ENCODE data around the gene KRTAP5-11. TPM values are rescaled to one million over a fixed set of nuclear protein-coding genes. Genes with fewer than 3 reads are reported as not detected.
"Not testable (repeated sequence)": the region's sequence is repeated elsewhere in the genome, so short reads cannot be mapped to it uniquely, and the experiment has no call there.

The KRTAP5-11 gene
- total RNA-seq, 1 donor: not detected

DNA sequence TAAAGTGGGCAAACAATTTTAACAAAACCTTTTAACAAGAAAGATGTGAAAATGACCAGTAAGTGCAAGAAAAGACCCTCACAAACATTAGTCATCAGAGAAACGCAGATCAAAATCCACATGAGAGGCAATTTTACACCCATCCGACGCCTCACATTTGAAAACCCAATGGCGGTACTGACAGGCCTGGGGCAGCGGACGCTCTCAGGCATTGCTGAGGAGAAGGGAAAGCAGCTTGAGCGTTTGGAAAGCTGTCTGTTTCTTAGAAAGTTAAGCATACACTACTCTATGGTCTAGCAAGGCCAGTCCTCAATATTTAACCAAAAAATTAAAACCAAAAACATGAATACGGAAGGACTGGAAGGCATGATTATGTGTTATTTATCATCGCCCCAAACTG, 46.9 kb downstream of the KRTAP5-11 start:
- no peaks in the 10 kb centered on the region for H3K27me3 ChIP-seq (ENCODE audit: insufficient read depth, low read length)
- H3K27ac ChIP-seq (ENCODE audit: low read depth, low read length): no peak overlapping the region
- TF ChIP-seq, protein P1, sequence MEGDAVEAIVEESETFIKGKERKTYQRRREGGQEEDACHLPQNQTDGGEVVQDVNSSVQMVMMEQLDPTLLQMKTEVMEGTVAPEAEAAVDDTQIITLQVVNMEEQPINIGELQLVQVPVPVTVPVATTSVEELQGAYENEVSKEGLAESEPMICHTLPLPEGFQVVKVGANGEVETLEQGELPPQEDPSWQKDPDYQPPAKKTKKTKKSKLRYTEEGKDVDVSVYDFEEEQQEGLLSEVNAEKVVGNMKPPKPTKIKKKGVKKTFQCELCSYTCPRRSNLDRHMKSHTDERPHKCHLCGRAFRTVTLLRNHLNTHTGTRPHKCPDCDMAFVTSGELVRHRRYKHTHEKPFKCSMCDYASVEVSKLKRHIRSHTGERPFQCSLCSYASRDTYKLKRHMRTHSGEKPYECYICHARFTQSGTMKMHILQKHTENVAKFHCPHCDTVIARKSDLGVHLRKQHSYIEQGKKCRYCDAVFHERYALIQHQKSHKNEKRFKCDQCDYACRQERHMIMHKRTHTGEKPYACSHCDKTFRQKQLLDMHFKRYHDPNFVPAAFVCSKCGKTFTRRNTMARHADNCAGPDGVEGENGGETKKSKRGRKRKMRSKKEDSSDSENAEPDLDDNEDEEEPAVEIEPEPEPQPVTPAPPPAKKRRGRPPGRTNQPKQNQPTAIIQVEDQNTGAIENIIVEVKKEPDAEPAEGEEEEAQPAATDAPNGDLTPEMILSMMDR (IDR thresholded peaks at IDR 0.05; ENCODE audit: extremely low read depth, low read depth, low read length): no peak
- H3K9me3 ChIP-seq (ENCODE audit: low read depth, low read length): no peaks in the 10 kb centered on the region
- no peak for DNase-seq (ENCODE audit: insufficient read length, low spot score, missing footprints)
- H3K4me2 ChIP-seq (ENCODE audit: insufficient read depth, low read length): no peak overlapping the region
- no peaks in the 10 kb centered on the region for H4K20me1 ChIP-seq (ENCODE audit: insufficient read depth, low read length)
- no peaks in the 10 kb centered on the region for H3K4me1 ChIP-seq (ENCODE audit: insufficient read depth, low read length)
- H2AFZ ChIP-seq (ENCODE audit: low read length): no peak overlapping the region
- no peaks in the 10 kb centered on the region for H3K36me3 ChIP-seq (ENCODE audit: insufficient read depth, low read length)
- H3K4me3 ChIP-seq (ENCODE audit: insufficient read depth, low read length): no peak overlapping the region
- no peaks in the 10 kb centered on the region for H3K79me2 ChIP-seq (ENCODE audit: insufficient read depth, low read length)

DNA sequence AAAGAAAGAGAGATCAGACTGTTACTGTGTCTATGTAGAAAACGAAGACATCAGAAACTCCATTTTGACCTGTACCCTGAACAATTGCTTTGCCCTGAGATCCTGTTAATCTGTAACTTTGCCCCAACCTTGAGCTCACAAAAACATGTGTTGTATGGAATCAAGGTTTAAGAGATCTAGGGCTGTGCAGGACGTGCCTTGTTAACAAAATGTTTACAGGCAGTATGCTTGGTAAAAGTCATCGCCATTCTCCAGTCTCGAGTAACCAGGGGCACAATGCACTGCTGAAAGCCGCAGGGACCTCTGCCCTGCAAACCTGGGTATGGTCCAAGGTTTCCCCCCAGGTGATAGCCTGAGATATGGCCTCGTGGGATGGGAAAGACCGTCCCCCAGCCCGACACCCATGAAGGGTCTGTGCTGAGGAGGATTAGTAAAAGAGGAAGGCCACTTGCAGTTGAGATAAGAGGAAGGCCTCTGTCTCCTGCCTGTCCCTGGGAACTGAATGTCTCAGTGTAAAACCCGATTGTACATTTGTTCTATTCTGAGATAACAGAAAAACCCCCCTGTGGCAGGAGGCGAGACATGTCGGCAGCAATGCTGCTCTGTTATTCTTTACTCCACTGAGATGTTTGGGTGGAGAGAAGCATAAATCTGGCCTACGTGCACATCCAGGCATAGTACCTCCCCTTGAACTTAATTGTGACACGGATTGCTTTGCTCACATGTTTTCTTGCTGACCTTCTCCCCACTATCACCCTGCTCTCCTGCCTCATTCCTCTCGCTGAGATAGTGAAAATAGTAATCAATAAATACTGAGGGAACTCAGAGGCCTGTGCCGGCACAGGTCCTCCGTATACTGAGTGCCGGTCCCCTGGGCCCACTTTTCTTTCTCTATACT, 47.7 kb downstream of the KRTAP5-11 start:
- H3K27ac ChIP-seq (ENCODE audit: low read depth, low read length); H3K79me2 ChIP-seq (ENCODE audit: insufficient read depth, low read length); H3K36me3 ChIP-seq (ENCODE audit: insufficient read depth, low read length); H2AFZ ChIP-seq (ENCODE audit: low read length); H3K4me1 ChIP-seq (ENCODE audit: insufficient read depth, low read length); H3K9me3 ChIP-seq (ENCODE audit: low read depth, low read length); H3K4me2 ChIP-seq (ENCODE audit: insufficient read depth, low read length); H3K4me3 ChIP-seq (ENCODE audit: insufficient read depth, low read length); DNase-seq (ENCODE audit: insufficient read length, low spot score, missing footprints); H3K27me3 ChIP-seq (ENCODE audit: insufficient read depth, low read length); H4K20me1 ChIP-seq (ENCODE audit: insufficient read depth, low read length): not testable (repeated sequence)

DNA sequence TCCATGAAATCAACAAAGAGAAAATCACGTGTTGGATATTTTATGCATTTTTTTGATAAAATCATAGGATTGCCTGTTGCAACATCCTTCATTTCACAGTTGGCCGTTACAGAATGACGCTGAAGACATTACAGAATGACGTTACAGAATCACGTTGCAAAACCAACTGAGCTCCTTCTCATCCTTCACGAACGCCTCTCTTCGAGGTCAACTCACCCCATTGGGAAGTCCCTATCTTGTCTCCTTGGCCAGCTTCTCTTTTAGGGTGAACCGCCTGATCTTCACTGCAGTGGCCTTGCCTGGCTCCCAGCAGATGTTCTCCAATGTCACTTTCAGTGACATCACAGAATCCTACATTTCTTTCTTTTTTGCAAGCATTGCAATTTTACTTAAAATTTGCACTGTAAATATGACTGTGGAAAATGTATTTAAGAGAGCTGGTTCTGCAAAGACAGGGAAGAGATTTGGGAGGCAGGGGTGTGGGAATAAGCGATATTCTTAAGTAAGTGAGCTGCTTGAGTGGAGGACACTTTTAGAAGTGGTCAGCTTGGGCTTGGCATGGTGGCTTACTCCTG, 50.6 kb downstream of the KRTAP5-11 start:
- Histone ChIP-seq H3K36me3 (ENCODE audit: insufficient read depth, low read length) (no peaks in the 10 kb centered on the region), H3K4me2 (ENCODE audit: insufficient read depth, low read length) (no peak overlapping the region), H3K79me2 (ENCODE audit: insufficient read depth, low read length) (no peaks in the 10 kb centered on the region), H3K9me3 (ENCODE audit: low read depth, low read length) (no peaks in the 10 kb centered on the region), H3K4me3 (ENCODE audit: insufficient read depth, low read length) (no peak overlapping the region), H3K27ac (ENCODE audit: low read depth, low read length) (no peak overlapping the region), H2AFZ (ENCODE audit: low read length) (no peak overlapping the region), H3K27me3 (ENCODE audit: insufficient read depth, low read length) (no peaks in the 10 kb centered on the region), H3K4me1 (ENCODE audit: insufficient read depth, low read length) (no peaks in the 10 kb centered on the region), H4K20me1 (ENCODE audit: insufficient read depth, low read length) (no peaks in the 10 kb centered on the region)
- no peak for DNase-seq (ENCODE audit: insufficient read length, low spot score, missing footprints)
- TF ChIP-seq, protein P1 (IDR thresholded peaks at IDR 0.05; ENCODE audit: extremely low read depth, low read depth, low read length): no peak

Small RNAs within 50 kb of the gene (small RNA-seq; reads per million reads assigned to genes)
- gene AP000867.1 (not detected), gene KRTAP5-14P (not detected)

Other genes with a start within 250 kb of the KRTAP5-11 start
- gene DHCR7, start 134.5 kb downstream of the KRTAP5-11 start, total RNA-seq: 58.3 and 60.4 TPM in 2 replicates
- gene NADSYN1, start 129.7 kb downstream of the KRTAP5-11 start, total RNA-seq: 69.5 and 81.1 TPM in 2 replicates
- gene KRTAP5-7, start 55.6 kb downstream of the KRTAP5-11 start, total RNA-seq: 0.36 and 0.59 TPM in 2 replicates
- 0.36 TPM in 1 of 2 replicates, not detected in the other for gene KRTAP5-8, start 44.9 kb downstream of the KRTAP5-11 start, total RNA-seq
- gene KRTAP5-9, start 34.5 kb downstream of the KRTAP5-11 start, total RNA-seq: not detected in 2 replicates
- 0.36 TPM in 1 of 2 replicates, not detected in the other for gene KRTAP5-10, start 17.3 kb downstream of the KRTAP5-11 start, total RNA-seq